HG03066 (cell line): Measurements from ENCODE around the gene LCAT.
"Not testable (repeated sequence)": the region's sequence is repeated elsewhere in the genome, so short reads cannot be mapped to it uniquely, and the experiment has no call there.

Experiments used
- ATAC-seq: cut with Tn5 transposase; IDR thresholded peaks from one replicate; pipeline ENCODE4 v1.9.1; 2021; ENCODE audit warnings: low read depth; ENCODE audit not compliant: unreplicated experiment

The LCAT gene

GRCh38 chr16:67917140-67917851 lies 26.6 kb downstream of the LCAT start:
- no peak for ATAC-seq

DNA sequence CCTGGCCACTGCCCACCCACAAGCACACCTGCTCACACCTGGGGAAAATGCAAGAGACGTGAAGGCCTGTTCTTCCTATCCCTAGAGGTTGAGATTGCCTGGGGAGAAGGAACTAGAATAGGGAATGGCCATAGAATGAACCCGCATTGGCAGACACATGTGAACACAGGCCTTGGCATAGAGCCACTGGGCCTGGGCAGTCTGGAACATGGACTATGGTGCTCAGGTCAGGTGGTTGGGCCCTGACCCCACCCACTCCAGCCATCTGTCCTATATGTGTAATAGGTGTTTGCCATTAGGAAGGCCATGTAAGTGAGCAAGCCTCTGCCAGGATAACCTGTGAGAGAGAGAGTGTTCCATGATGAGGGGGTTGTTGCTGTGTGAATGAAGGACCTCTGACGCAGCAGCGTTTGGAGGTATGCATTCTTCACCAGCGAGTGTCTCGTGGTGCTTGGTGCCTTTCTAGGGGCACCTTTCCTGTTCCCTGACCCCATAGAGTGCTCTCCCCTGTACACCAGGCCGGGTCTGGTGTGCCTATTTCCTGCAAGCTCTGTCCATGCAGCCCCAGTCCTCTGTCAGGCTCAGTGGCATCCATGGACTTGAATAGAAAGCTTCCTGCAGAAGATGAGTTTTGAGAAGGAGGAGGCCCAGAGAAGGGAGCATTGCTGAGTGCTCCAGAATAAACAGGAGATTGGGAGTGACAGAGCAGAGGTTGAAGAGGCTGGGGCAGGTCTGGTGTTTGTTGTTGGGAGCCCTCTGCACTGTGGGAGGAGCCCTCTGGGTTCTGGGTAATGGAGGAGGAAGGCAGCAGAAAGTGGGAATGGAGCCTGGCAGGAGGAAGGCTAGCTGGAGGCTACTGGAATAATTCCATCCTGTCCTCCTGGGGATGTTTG lies 27.8 kb downstream of the LCAT start:
- no peak for ATAC-seq

DNA sequence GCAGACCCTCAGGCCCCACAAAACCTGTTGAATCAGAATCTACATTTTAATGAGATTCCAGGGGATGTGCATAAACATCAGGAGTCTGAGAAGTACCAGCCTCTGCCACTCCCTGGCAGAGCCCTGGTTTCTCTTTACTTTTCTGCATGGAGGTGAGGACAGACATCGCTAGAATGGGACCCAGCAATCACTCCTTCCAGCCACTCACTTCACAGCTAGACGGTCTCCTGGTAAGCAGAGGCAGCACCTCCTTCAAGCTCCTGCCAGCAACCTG lies 28.5 kb downstream of the LCAT start:
- ATAC-seq: not testable (repeated sequence)

DNA sequence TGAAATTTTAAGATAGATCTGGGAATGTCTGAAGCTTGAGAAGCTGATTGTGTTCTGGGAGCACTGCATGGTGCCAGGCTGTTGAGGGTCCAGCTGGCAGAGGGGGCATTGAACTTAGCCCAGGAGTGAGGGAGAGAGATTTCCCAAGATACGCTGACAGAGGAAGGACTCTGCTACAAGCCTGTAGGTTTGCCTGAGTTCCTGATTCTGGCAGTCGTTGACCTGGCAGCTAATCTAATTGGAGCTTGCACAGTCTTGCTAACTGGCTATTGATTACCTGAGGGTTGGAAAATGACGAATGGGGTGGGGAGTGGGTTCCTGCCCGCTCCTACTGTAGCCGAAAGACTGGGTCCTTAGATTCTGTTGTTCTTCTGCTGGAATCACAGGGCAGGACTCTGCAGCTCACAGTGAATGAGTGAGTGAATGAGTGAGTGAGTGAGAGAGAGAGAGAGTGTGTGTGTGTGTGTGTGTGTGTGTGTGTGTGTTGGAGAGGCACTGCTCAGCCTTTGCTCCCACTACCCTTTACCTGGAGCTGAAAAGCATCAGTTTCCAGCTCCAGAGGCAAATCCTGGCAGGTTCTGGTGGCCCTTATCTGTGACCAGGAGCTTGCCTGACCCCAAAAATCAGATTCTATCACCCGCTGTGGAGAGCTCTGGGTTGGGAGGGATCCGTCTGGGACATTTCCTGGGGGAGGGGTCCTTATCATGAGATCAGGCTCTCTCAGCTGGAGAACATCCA lies 29.0 kb downstream of the LCAT start:
- ATAC-seq: no peak

DNA sequence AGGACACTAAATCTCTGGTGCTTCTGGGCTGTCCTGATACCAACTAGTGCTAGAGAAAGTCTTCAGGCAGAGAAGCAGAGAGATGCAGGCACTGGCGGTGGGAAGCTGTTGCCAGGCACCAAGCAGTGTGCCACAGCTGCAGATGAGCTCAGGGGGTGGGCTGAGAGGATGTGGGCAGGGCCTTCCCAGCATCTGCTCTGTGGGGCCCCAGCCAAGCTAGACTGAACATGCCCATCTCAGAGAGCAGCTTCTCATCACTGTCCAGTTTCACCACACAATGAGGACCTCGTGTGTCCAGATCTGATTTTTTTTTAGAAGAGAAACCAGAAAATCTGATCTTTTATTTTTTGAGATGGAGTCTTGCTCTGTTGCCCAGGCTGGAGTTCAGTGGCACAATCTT lies 33.8 kb downstream of the LCAT start:
- ATAC-seq: no peak

DNA sequence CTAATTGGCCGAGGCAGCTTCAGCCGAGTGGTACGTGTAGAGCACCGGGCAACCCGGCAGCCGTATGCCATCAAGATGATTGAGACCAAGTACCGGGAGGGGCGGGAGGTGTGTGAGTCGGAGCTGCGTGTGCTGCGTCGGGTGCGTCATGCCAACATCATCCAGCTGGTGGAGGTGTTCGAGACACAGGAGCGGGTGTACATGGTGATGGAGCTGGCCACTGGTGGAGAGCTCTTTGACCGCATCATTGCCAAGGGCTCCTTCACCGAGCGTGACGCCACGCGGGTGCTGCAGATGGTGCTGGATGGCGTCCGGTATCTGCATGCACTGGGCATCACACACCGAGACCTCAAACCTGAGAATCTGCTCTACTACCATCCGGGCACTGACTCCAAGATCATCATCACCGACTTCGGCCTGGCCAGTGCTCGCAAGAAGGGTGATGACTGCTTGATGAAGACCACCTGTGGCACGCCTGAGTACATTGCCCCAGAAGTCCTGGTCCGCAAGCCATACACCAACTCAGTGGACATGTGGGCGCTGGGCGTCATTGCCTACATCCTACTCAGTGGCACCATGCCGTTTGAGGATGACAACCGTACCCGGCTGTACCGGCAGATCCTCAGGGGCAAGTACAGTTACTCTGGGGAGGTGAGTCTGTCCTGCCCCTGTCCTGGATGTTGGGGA lies 34.7 kb downstream of the LCAT start:
- ATAC-seq: no peak

GRCh38 chr16:67907397-67908180 lies 36.3 kb downstream of the LCAT start:
- ATAC-seq: no peak

- no peak for ATAC-seq
Measured at GRCh38 chr16:67902831-67903230, 41.1 kb downstream of the LCAT start.

DNA sequence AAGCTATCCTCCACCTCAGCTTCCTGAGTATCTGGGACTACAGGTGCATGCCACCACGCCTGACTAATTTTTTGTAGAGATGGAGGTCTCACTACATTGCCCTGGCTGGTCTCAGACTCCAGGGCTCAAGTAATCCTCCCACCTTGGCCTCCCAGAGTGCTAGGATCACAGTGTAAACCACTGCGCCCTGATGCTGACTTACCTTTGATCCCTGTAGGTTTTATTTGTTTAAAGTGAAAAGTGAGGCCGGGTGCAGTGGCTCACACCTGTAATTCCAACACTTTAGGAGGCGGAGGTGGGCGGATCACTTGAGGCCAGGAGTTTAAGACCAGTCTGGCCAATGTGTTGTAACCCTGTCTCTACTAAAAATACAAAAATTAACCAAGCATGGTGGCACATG lies 42.2 kb downstream of the LCAT start:
- no peak for ATAC-seq

DNA sequence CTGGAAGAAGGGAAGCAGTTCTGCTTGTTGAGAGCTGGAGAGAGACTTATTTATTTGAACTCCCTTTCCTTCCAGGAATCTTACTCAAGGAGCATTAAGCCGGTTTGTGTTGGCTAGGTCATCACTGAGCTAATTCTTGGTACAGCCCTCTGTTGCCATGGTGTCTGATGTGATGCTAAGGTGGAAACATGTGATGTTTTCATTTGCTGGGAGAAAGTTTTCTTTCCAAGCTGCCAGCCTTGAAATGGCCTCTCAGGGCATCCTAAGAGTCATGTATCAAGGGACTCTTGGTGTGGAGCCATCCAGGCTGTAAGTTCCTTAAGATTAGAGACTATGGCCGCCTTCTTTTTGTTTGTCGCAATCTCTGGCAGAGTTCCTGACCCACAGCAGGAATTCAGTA lies 46.7 kb downstream of the LCAT start:
- ATAC-seq: no peak

- ATAC-seq: no peak
Measured at GRCh38 chr16:67893743-67894399, 50.0 kb downstream of the LCAT start.

DNA sequence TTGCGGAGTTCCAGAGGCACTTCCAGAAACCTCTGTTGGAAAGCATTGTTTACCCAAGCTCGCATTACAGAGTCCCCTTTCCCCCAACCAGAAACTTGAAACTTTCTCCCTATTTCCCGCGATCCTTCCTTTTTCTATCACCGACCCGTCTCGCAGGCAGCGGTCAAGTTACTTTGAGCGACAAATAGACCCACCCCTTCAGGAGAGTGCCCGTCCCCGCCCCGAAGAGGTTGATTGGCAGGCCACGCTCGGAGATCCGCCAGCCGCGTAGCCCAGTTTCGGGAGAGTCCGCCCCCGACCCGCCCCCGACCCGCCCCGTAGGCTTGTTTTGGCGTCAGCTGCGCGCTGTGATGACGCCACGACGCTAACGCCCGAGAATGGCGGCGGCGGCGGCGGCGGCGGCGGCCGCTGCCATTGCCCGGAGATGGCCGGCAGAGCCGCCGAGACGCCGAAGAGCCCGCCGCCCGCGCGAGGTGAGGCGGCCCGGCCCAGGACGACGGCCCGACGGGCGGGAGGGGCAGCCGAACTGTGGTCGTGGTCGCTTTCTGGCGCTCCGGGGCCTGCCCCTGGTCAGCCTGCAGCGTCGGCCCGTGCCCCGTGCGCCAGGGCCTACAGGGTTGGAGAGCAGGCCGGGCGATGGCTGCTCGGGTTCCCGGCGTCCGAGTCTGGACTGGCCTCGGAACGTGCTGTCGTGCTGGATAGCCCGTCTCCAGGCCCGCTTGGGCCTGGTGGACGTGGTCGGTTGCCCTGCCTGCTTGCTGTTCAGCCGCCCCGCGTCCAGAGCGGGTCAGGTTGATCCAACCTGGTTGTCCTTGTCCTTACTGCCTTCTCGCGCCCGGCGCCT lies 50.8 kb downstream of the LCAT start, which contains the start of gene PSKH1:
PSKH1 (plus strand) TSS at position 356 of the 844 bp plus-strand sequence. CDS start 15,496 bp downstream, outside the sequence.
- peak; percentile 96 for ATAC-seq

DNA sequence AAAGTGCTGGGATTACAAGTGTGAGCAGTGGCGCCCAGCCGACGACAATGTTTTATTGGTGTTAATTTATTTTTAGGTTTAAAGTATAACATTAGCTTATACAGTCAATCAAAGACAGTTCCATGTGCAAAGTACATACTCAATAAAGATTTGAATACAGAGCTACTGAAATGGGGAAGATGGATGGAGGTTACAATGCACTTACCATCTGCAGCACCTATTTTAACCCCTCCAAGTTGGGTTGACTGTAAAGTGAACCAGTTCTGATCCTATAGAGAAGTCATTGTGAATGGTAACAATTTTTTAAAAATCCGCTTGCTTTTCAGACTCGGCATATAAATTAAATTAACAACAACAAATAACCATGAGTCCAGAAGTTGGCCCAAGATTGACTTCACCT lies 51.5 kb downstream of the LCAT start:
- ATAC-seq: no peak
